Left lobe of liver (tissue), 2 donors: ENCODE measurements around the gene HMBS. TPM values are rescaled to one million over a fixed set of nuclear protein-coding genes. Genes with fewer than 3 reads are reported as not detected.
"Not testable (repeated sequence)": the region's sequence is repeated elsewhere in the genome, so short reads cannot be mapped to it uniquely, and the experiment has no call there.

ENCODE experiments used
- ATAC-seq: fragments of 200-7000 bp; cut with Tn5 transposase; one replicate; pipeline ENCODE4 v1.9.1; 2020; ENCODE audit warnings: mild to moderate bottlenecking, moderate library complexity
- DNase-seq: peaks from one replicate; pipeline ENCODE4 v3.0.0-alpha.2; 2020; ENCODE audit warnings: low spot score
- total RNA-seq: library from RNA; stranded (reverse); gene quantifications from one replicate; pipeline ENCODE4 v1.2.1, GENCODE V29; 2021
- donor health status: DM: no; HTN: no; CAD: no; lungs with moderate emphysema.
- donor health status: DM: no; HTN: yes; CAD: no.

HMBS gene
- total RNA-seq, 1 donor from 2014 or later, result 15.1 TPM

DNA sequence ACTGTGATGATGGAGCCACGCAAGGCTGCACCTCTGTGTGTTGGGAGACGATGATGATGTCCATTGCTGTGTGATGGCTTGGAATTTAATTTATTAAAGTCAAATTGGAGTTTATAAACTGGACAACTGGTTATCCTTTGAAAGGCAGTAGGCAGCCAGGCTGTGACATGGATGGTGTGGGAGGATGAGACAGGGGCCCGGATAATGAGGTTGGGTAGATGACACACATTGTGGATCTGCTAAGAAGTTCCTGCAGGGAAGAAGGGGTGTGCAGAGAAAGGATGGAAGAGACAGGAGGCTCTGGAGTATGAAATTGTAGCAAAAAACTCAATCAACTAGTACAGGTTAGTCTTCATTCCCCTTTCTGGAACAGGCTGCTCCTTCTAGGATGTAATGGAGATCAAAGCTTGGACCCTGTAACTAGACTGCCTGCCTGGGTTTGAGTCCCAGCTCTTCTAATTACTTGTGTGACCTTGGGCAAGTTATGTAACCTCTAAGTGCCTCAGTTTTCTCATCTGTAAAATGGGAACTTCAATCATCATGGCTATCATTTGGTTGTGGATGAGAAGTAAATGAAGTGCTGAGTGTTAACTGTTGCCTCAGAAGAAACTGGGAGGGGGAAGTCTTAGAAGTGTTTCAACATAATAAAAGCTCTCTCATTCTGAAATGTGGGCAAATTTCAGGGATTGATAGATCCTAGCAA is 32.5 kb downstream of the HMBS start:
- ATAC-seq (no peak), DNase-seq (no peak)

- ATAC-seq (no peak), DNase-seq (no peak)
Measured at GRCh38 chr11:119118227-119118626, 33.5 kb downstream of the HMBS start.

DNA sequence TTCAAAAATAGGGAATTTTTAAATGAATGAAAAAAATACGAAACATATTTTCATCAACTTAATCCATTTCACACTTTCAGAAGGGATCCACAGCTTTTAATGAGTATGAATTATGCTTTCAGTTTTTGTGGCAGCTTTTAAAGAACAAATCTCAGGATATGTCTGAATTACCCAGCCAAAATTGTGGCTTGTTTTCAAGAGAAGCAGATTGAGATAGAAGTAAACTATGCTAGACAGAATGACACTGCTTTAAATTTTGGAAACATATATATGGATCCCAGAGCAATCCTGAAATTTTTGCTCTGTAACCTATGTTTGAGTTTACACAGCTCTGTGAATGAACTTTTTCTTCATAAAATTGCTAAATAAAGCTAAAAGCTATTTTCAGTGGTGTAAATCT is 34.3 kb downstream of the HMBS start:
- DNase-seq, result no peak
- ATAC-seq, result no peak

- ATAC-seq (no peak), DNase-seq (no peak)
Measured at GRCh38 chr11:119120639-119121007, 35.9 kb downstream of the HMBS start.

DNA sequence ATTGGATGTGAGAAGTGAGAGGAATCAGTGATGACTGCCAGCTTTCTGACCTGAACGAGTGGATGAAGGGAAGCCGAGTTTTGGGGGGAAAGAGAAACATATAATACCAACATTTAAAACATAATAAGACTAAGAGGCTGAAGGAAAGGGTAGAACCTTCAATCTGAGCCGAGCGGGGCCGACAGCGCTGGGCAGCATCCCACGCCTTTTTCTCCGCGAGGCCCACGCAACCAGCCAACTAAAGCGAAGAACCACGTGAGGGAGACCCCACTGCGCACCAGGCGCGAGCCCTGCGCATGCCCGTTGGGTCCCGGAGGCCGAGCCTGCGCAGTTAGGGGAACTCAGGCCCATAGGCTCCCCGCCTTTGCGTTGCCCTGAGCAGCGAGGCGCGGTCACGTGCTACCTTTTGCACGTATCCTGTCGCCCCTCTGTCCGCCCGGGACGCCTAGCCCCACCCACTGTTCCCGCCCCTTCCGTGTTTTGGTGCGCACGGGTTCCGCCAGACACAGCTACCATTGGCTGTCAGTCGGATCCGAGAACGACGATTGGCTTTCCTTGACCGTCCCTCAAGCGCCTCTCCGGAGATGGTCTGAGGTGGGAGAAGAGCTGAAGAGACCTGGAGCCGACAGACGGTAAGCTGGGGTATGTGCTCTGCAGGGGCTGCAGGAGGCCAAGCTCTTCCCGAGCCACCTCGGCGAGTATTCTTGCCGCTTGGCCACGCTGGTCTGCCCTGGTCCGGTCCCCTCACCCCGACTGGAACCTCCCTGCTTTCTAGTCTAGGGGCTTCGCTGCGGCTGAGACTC is 36.5 kb downstream of the HMBS start, which contains the start of gene HINFP:
Gene HINFP (plus strand): TSS at position 573 of the 803 bp plus-strand sequence. CDS start 5,365 bp downstream, outside the sequence.
- ATAC-seq (peak; percentile 98), DNase-seq (peak; percentile 100)

DNA sequence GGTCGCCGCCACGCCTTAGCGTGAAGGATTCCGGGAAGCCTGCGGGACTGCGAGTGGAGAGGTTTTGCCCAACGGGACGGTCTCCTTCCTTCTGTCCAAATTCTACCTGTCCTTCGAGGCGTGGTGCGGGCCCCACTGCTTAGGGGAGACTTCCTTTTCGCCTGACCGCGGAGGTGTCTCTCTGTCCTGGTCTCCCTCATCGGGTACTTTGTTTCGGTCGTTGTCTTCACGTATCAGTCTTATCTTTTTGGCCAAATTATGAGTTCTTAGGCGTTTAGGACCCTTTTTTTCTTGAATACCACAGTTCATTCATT is 37.1 kb downstream of the HMBS start:
- ATAC-seq (no peak), DNase-seq (no peak)

GRCh38 chr11:119125821-119126220 is 41.1 kb downstream of the HMBS start:
- no peak for DNase-seq
- ATAC-seq, result no peak

DNA sequence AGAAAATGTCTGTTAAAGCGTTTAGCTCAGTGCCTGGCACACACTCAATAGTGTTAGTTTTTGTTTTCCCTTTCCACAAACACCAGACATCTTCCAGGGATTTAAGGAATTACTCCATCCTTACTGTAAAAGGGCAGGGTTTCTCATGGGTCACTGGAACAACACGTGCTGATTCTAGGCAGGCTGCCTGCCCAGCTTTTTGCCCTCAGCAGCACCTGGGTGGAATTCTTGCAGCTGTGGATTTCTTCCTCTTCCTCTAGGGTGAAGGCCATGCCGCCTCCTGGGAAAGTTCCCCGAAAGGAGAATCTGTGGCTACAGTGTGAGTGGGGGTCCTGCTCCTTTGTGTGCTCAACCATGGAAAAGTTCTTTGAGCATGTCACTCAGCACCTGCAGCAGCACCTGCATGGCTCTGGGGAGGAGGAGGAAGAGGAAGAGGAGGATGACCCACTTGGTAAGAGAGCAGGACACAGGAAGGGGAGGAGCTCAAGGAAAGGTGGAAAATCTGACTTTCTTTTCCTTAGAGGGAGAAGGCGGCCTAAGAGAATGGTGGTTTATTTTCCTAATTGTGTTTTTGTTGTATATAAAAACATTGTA is 42.1 kb downstream of the HMBS start:
- no peak for ATAC-seq
- DNase-seq, result no peak

GRCh38 chr11:119130662-119131061 is 46.0 kb downstream of the HMBS start:
- ATAC-seq, result peak; percentile 61
- no peak for DNase-seq

- no peak for DNase-seq
- peak; percentile 67 for ATAC-seq
Measured at GRCh38 chr11:119134389-119134978, 49.8 kb downstream of the HMBS start.

DNA sequence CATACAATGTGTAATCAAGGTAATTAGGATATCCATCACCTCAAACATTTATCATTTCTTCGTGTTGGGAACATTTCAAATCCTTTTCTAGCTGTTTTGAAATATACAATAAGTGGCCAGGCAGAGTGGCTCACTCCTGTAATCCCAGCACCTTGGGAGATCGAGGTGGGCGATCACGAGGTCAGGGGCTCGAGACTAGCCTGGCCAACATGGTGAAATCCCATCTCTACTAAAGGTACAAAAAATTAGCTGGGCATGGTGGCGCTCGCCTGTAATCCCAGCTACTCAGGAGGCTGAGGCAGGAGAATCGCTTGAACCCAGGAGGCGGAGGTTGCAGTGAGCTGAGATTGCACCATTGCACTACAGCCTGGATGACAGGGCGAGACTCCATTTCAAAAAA is 54.6 kb downstream of the HMBS start:
- not testable (repeated sequence) for DNase-seq, ATAC-seq

Other genes starting within 250 kb of the HMBS start
- gene CXCR5, start 201.0 kb upstream of the HMBS start, total RNA-seq, result 0.08 TPM
- 24.7 TPM for gene BCL9L, start 159.0 kb upstream of the HMBS start, total RNA-seq
- not detected for gene UPK2, start 128.6 kb upstream of the HMBS start, total RNA-seq
- not detected for gene FOXR1, start 113.1 kb upstream of the HMBS start, total RNA-seq
- gene CENATAC, start 86.7 kb upstream of the HMBS start, total RNA-seq, result 14.7 TPM
- 307 TPM for gene RPS25, start 66.5 kb upstream of the HMBS start, total RNA-seq
- gene TRAPPC4, start 66.1 kb upstream of the HMBS start, total RNA-seq, result 18.0 TPM
- gene SLC37A4, start 54.0 kb upstream of the HMBS start, total RNA-seq, result 155 TPM
- 205 TPM for gene HYOU1, start 27.7 kb upstream of the HMBS start, total RNA-seq
- 8.7 TPM for gene VPS11, start 17.1 kb upstream of the HMBS start, total RNA-seq
- gene DPAGT1, start 17.0 kb downstream of the HMBS start, total RNA-seq, result 34.3 TPM
- gene C2CD2L, start 22.5 kb downstream of the HMBS start, total RNA-seq, result 9.2 TPM
- gene HINFP, start 36.7 kb downstream of the HMBS start, total RNA-seq, result 8.9 TPM
- gene ABCG4, start 64.2 kb downstream of the HMBS start, total RNA-seq, result 0.48 TPM
- 13.1 TPM for gene NLRX1, start 83.8 kb downstream of the HMBS start, total RNA-seq
- gene NHERF4, start 100.6 kb downstream of the HMBS start, total RNA-seq, result 0.25 TPM
- 3.2 TPM for gene CBL, start 121.5 kb downstream of the HMBS start, total RNA-seq
- 1.5 TPM for gene MCAM, start 232.2 kb downstream of the HMBS start, total RNA-seq
- 15.0 TPM for gene RNF26, start 249.6 kb downstream of the HMBS start, total RNA-seq